ENCODE data around the gene ADAM10.

Gene ADAM10

GRCh38 chr15:58737298-58737697 is 12.2 kb downstream of the ADAM10 start:
- H2AFZ ChIP-seq: no peak overlapping the region
- no peak overlapping the region for H3K4me2 ChIP-seq (ENCODE audit: low read length)
- H3K27ac ChIP-seq: no peak overlapping the region
- no peak for TF ChIP-seq CTCF (IDR thresholded peaks at IDR 0.05)
- no peaks in the 10 kb centered on the region for H3K36me3 ChIP-seq (ENCODE audit: control insufficient read depth, insufficient read depth, low read length)
- H3K4me1 ChIP-seq: no peaks in the 10 kb centered on the region
- no peaks in the 10 kb centered on the region for H3K27me3 ChIP-seq (ENCODE audit: control insufficient read depth, insufficient read depth, low read length)
- peaks cover 5% of the 10 kb centered on the region for H3K79me2 ChIP-seq
- no peak overlapping the region for H3K4me3 ChIP-seq (ENCODE audit: low read depth, low read length)
- no peak overlapping the region for H3K9ac ChIP-seq
- H3K9me3 ChIP-seq (ENCODE audit: control insufficient read depth, low read length): no peaks in the 10 kb centered on the region

GRCh38 chr15:58736018-58736643 is 13.4 kb downstream of the ADAM10 start:
- no peak overlapping the region for H3K27ac ChIP-seq

DNA sequence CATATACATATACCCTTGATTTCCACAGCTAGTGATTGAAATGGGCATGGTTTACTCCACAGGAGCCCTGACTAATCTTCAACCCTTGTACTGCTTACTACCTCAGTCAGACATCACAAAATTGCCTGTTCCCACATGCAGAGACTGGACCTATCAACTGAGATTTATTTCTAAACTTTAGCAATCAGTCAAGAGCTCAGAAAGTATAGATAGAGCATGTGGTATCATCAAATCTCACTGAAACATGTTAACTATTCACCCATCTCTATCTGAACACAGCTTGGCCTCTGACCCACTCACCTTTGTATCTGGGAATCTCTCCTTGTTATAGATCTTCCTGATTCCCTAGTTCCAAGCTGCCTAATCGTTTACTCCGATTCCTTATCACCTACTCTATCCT is 14.6 kb downstream of the ADAM10 start:
- Histone ChIP-seq H2AFZ (no peak overlapping the region), H3K9ac (no peak overlapping the region), H3K4me1 (no peaks in the 10 kb centered on the region), H3K27me3 (ENCODE audit: control insufficient read depth, insufficient read depth, low read length) (no peaks in the 10 kb centered on the region), H3K36me3 (ENCODE audit: control insufficient read depth, insufficient read depth, low read length) (no peaks in the 10 kb centered on the region), H3K79me2 (peaks cover 5% of the 10 kb centered on the region), H3K27ac (no peak overlapping the region), H3K4me2 (ENCODE audit: low read length) (no peak overlapping the region), H3K9me3 (ENCODE audit: control insufficient read depth, low read length) (no peaks in the 10 kb centered on the region), H3K4me3 (ENCODE audit: low read depth, low read length) (no peak overlapping the region)
- TF ChIP-seq CTCF (IDR thresholded peaks at IDR 0.05): no peak

More at GRCh38 chr15:58736018-58736643, 13.4 kb downstream of the ADAM10 start:
- Histone ChIP-seq H3K36me3 (ENCODE audit: control insufficient read depth, insufficient read depth, low read length) (no peaks in the 10 kb centered on the region), H2AFZ (no peak overlapping the region), H3K27me3 (ENCODE audit: control insufficient read depth, insufficient read depth, low read length) (no peaks in the 10 kb centered on the region), H3K4me3 (ENCODE audit: low read depth, low read length) (no peak overlapping the region), H3K4me1 (no peaks in the 10 kb centered on the region), H3K4me2 (ENCODE audit: low read length) (no peak overlapping the region), H3K9me3 (ENCODE audit: control insufficient read depth, low read length) (no peaks in the 10 kb centered on the region), H3K9ac (no peak overlapping the region), H3K79me2 (peaks cover 8% of the 10 kb centered on the region)
- no peak for TF ChIP-seq CTCF (IDR thresholded peaks at IDR 0.05)

DNA sequence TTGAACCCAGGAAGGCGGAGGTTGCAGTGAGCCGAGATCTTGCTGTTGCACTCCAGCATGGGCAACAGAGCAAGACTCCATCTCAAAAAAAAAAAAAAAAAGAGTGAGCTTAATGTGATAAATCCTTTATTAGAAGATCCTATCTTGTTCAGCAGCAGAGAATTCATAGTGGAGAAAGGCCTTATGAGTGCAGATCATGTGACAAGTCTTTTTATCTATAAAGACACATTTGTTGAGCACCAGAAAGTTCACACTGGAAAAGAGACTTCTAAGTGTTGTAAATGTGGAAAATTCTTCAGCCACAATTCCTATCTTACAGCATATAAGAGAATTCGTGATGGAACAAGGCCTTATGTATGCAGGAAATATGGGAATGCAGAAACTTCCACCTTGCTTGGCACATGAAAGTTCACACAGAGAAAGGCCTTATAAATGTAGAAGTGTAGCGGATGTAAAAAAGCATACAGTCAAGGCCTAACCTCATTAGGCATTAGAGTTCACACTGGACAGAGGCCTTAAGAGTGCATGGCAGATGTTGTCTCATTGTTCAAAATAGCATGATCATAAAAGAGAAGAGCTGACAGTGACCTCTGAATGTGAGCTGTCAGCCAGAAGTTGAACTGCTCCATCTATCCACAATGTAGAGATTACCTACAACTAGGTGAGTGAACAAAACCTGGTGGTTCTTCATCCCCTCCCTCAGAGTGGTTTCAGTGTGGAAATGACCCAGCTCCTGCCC is 16.7 kb downstream of the ADAM10 start:
- no peak overlapping the region for H3K4me3 ChIP-seq (ENCODE audit: low read depth, low read length)
- no peak overlapping the region for H2AFZ ChIP-seq
- H3K79me2 ChIP-seq: peaks cover 7% of the 10 kb centered on the region
- no peaks in the 10 kb centered on the region for H3K27me3 ChIP-seq (ENCODE audit: control insufficient read depth, insufficient read depth, low read length)
- H3K4me1 ChIP-seq: no peaks in the 10 kb centered on the region
- H3K36me3 ChIP-seq (ENCODE audit: control insufficient read depth, insufficient read depth, low read length): no peaks in the 10 kb centered on the region
- no peaks in the 10 kb centered on the region for H3K9me3 ChIP-seq (ENCODE audit: control insufficient read depth, low read length)
- H3K4me2 ChIP-seq (ENCODE audit: low read length): no peak overlapping the region
- H3K9ac ChIP-seq: no peak overlapping the region
- TF ChIP-seq CTCF (IDR thresholded peaks at IDR 0.05): no peak
- H3K27ac ChIP-seq: no peak overlapping the region

Measured in parathyroid adenoma (tissue), 2 donors.